Upper lobe of left lung (tissue), 6 donors: Measurements from ENCODE around the gene CLSTN2. TPM values are rescaled to one million over a fixed set of nuclear protein-coding genes. Genes with fewer than 3 reads are reported as not detected.

ENCODE experiments used
- ATAC-seq, 2 donors: fragments of 200-7000 bp; cut with Tn5 transposase; one replicate each; pipeline ENCODE4 v1.9.1; 2022; ENCODE audit warnings: mild to moderate bottlenecking in 2 of 2, moderate library complexity in 2 of 2; ENCODE audit not compliant: low FRiP score in 2 of 2
- DNase-seq, 2 donors: peaks; one replicate each; pipeline ENCODE4 v3.0.0-alpha.2; 2019 to 2020
- H3K27ac ChIP-seq, 4 donors: fragments of 200-600 bp; sonication (generic); one replicate each; pipeline ENCODE4 v1.5.1; 2016 to 2019
- H3K27me3 ChIP-seq, 4 donors: fragments of 200-600 bp; sonication (generic); one replicate each; pipeline ENCODE4 v1.5.1; 2017 to 2019
- H3K36me3 ChIP-seq, 4 donors: fragments of 200-600 bp; sonication (generic); one replicate each; pipeline ENCODE4 v1.5.1; 2016 to 2019
- H3K4me1 ChIP-seq, 4 donors: fragments of 200-600 bp; sonication (generic); one replicate each; pipeline ENCODE4 v1.5.1; 2018 to 2019
- H3K4me3 ChIP-seq, 4 donors: fragments of 200-600 bp; sonication (generic); one replicate each; pipeline ENCODE4 v1.5.1; 2017 to 2019; ENCODE audit warnings: mild to moderate bottlenecking in 2 of 4, moderate library complexity in 1 of 4
- H3K9me3 ChIP-seq, 4 donors: fragments of 200-600 bp; sonication (generic); one replicate each; pipeline ENCODE4 v1.5.1; 2018 to 2019
- EP300 ChIP-seq, 4 donors: sonication (generic); formaldehyde crosslinking; IDR thresholded peaks; one replicate each; pipeline ENCODE4 v1.5.1; 2017; ENCODE audit warnings: antibody characterized with exemption in 4 of 4, control low read depth in 2 of 4
- POLR2A ChIP-seq, 4 donors: fragments of 450-650 bp; IDR thresholded peaks; one replicate each; pipeline ENCODE4 v1.5.1; 2016 to 2017; ENCODE audit warnings: antibody characterized with exemption in 4 of 4, mild to moderate bottlenecking in 2 of 4
- POLR2AphosphoS5 ChIP-seq, 2 donors: sonication (generic); formaldehyde crosslinking; IDR thresholded peaks; one replicate each; pipeline ENCODE4 v1.5.1; 2017; ENCODE audit warnings: antibody characterized with exemption in 2 of 2
- WGBS, 2 donors: methylation state at CpG; one replicate each; pipeline ENCODE4 v1.1.5; 2017 to 2018; 5-methylcytosine and 5-hydroxymethylcytosine counted together
- total RNA-seq, 6 donors: library from RNA; depleted of rRNA in 4 of 6; stranded (reverse); fragments of >200 nt in 4 of 6; gene quantifications; one replicate each; pipeline versions ENCODE4 v1.1.0 to v1.2.1, GENCODE V29; 2016 to 2021
- TF ChIP-seq, protein P1 (sequence below), 6 experiments: fragments of 450-650 bp in 4 of 6; fragments of 200-600 bp in 2 of 6; sonication (generic) in 2 of 6; IDR thresholded peaks; one replicate each; pipeline ENCODE4 v1.5.1; 2016 to 2019; ENCODE audit warnings: antibody characterized with exemption in 6 of 6
- donor health status: DM: no; HTN: no; CAD: no; lungs with moderate emphysema.
- donor health status: DM: no; HTN: yes; CAD: no; lungs with severe emphysema.

CLSTN2 gene
- total RNA-seq, 6 donors from 2014 or later, result 1.0 to 4.3 (median 1.6) TPM

DNA sequence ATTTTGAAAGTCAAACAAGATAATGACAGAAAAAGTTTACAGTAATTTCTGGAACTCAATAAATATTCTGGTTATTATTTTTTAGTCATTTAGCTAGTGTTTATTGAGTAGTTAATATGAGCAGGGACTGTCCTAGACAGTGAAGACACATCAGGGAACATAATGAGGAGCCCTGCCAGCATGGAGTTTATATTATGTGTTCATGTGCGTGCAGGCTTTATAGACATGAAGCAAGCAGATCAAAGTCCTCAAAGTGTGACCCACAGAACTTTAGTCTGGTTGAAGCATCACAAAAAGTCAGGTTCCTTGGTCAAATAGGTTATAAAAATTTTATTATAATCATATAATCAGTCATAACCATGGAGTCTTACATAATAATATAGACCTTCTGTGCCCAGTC, 289.3 kb downstream of the CLSTN2 start:
- H3K9me3 ChIP-seq, result peaks cover 0 to 12% (median 0%) of the 10 kb centered on the region in 4 donors
- H3K36me3 ChIP-seq, result no peaks in the 10 kb centered on the region
- DNase-seq (no peak), ATAC-seq (no peak)
- WGBS, 2 donors, result 83 to 88% methylated on average over 1 of the region's 1 CpG
- TF ChIP-seq POLR2A (IDR thresholded peaks at IDR 0.05), result no peak
- TF ChIP-seq, protein P1, sequence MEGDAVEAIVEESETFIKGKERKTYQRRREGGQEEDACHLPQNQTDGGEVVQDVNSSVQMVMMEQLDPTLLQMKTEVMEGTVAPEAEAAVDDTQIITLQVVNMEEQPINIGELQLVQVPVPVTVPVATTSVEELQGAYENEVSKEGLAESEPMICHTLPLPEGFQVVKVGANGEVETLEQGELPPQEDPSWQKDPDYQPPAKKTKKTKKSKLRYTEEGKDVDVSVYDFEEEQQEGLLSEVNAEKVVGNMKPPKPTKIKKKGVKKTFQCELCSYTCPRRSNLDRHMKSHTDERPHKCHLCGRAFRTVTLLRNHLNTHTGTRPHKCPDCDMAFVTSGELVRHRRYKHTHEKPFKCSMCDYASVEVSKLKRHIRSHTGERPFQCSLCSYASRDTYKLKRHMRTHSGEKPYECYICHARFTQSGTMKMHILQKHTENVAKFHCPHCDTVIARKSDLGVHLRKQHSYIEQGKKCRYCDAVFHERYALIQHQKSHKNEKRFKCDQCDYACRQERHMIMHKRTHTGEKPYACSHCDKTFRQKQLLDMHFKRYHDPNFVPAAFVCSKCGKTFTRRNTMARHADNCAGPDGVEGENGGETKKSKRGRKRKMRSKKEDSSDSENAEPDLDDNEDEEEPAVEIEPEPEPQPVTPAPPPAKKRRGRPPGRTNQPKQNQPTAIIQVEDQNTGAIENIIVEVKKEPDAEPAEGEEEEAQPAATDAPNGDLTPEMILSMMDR (IDR thresholded peaks at IDR 0.05), result no peak
- TF ChIP-seq EP300 (IDR thresholded peaks at IDR 0.05), result no peak
- TF ChIP-seq POLR2AphosphoS5 (IDR thresholded peaks at IDR 0.05), result no peak
- no peak overlapping the region for H3K27ac ChIP-seq
- no peak overlapping the region for H3K4me3 ChIP-seq
- H3K27me3 ChIP-seq, result no peaks in the 10 kb centered on the region
- H3K4me1 ChIP-seq, result no peaks in the 10 kb centered on the region

DNA sequence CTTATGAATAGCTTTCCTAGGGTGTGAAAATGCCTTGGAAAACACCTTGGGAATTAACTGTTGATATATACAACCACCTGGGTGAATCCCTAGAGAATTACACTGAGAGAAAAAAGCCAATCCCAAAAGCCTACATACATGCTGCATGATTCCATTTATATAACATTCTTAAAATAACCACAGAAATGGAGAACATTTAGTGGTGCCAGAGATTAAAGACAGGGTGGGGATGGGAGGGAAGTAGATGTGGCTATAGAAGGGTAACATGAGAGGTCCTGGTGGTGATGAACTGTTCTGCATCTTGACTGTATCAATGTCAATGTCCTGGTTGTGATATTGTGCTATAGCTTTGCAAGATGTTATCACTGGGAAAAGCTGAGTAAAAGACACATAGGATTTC, 291.0 kb downstream of the CLSTN2 start:
- TF ChIP-seq POLR2A (IDR thresholded peaks at IDR 0.05), result no peak
- no peak for TF ChIP-seq EP300 (IDR thresholded peaks at IDR 0.05)
- TF ChIP-seq, protein P1 (IDR thresholded peaks at IDR 0.05), result no peak
- TF ChIP-seq POLR2AphosphoS5 (IDR thresholded peaks at IDR 0.05), result no peak
- H3K27me3 ChIP-seq, result no peaks in the 10 kb centered on the region
- H3K4me3 ChIP-seq, result no peak overlapping the region
- H3K9me3 ChIP-seq, result peaks cover 0 to 12% (median 0%) of the 10 kb centered on the region in 4 donors
- H3K27ac ChIP-seq, result no peak overlapping the region
- DNase-seq (no peak), ATAC-seq (no peak)
- H3K4me1 ChIP-seq, result no peaks in the 10 kb centered on the region
- no peaks in the 10 kb centered on the region for H3K36me3 ChIP-seq

DNA sequence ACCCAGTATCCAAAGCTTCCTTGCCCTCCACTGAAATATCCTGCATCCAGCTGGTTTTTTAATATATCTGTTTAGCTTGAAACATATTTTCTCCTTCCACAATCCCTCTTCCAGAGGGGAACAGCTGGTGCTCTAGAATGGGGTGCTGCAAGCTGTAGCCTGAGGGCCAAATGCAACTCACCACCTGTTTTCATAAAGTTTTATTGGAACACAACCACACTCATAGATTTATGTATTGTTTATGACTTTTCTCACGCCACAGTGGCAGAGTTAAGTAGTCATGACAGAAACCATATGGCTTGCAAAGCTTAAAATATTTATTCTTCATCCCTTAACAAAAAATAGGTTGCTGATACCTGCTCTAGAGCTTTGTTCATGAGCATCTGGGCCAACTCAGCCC, 298.7 kb downstream of the CLSTN2 start:
- no peak for DNase-seq
- no peak for TF ChIP-seq POLR2AphosphoS5 (IDR thresholded peaks at IDR 0.05)
- no peak for TF ChIP-seq POLR2A (IDR thresholded peaks at IDR 0.05)
- no peak for TF ChIP-seq EP300 (IDR thresholded peaks at IDR 0.05)
- TF ChIP-seq, protein P1 (IDR thresholded peaks at IDR 0.05), result no peak
- WGBS, 2 donors, result 65 to 73% methylated on average over 1 of the region's 1 CpG
- no peak for ATAC-seq
- no peak overlapping the region for H3K27ac ChIP-seq
- H3K4me3 ChIP-seq, result no peak overlapping the region
- H3K36me3 ChIP-seq, result no peaks in the 10 kb centered on the region
- no peaks in the 10 kb centered on the region for H3K4me1 ChIP-seq
- H3K27me3 ChIP-seq, result no peaks in the 10 kb centered on the region
- peaks cover 0 to 4% (median 0%) of the 10 kb centered on the region in 4 donors for H3K9me3 ChIP-seq

DNA sequence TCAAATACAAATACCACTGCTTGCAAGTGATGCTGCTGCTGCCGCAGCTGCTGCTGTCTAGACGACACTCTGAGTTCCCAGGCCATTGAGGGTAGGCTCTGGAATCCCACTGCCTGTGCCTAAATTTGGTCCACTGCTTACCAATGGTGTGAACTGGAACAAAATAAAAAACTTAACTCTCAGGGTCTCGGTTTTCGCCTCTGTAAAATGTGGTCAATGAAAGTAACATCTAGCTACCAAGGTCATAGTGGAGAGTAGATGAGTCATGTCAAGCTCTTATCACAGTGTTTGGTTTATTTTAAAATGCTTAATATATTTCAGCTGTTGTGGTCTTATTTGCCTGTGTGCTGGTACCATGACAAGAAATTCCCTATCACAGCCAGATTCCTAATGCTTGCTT, 299.3 kb downstream of the CLSTN2 start:
- no peaks in the 10 kb centered on the region for H3K4me1 ChIP-seq

More for the DNA sequence above, 299.3 kb downstream of the CLSTN2 start:
- Histone ChIP-seq H3K27ac (no peak overlapping the region), H3K4me3 (no peak overlapping the region), H3K36me3 (no peaks in the 10 kb centered on the region), H3K9me3 (no peaks in the 10 kb centered on the region), H3K27me3 (no peaks in the 10 kb centered on the region)
- WGBS, 2 donors, result 87 to 90% methylated on average over 4 of the region's 4 CpGs
- DNase-seq (no peak), ATAC-seq (no peak)
- TF ChIP-seq, protein P1 (IDR thresholded peaks at IDR 0.05), result no peak
- TF ChIP-seq POLR2AphosphoS5 (IDR thresholded peaks at IDR 0.05), result no peak
- TF ChIP-seq POLR2A (IDR thresholded peaks at IDR 0.05), result no peak
- TF ChIP-seq EP300 (IDR thresholded peaks at IDR 0.05), result no peak
